Heart left ventricle (tissue), 13 donors: Measurements from ENCODE around the gene TNS3.

Experiments used
- POLR2A ChIP-seq, 2 donors: fragments of 450-650 bp; IDR thresholded peaks; one replicate each; pipeline ENCODE4 v1.6.1; 2017; ENCODE audit warnings: antibody characterized with exemption in 2 of 2, mild to moderate bottlenecking in 2 of 2, moderate library complexity in 2 of 2
- TF ChIP-seq, protein P1 (sequence below), 12 donors: fragments of 200-600 bp; sonication (generic) in 4 of 12; IDR thresholded peaks; one replicate each; pipeline versions ENCODE4 v1.5.0 to v1.8.0; 2018 to 2022; ENCODE audit warnings: antibody characterized with exemption in 12 of 12, mild to moderate bottlenecking in 5 of 12
- donor health status: ischemic (EF 13 %, LVEDD 7.1; RV severe dilation, severe dysfunction).
- donor health status: DM: no; HTN: yes; CAD: no.
- donor health status: DM: no; HTN: no; CAD: no.
- donor health status: ischemic (EF 25% LVEDD 6.9; RV normal size, moderate dysfunction).
- donor health status: ischemic (EF 25% LVEDD 5.7; RV mildly dilated, moderate dysfunction).
- donor health status: ischemic (EF 35%, LVEDD 5.7; RV mildly dilated, moderate dysfunction).
- donor health status: nonischemic (EF 11% LVEDD 7.7; RV severe dilation, severe dysfunction).
- donor health status: DM: yes; HTN: yes; CAD: no.
- donor health status: PGD.
- donor health status: ischemic (EF 29% LVEDD 5.4; RV normal size, mild dysfunction).
- donor health status: nonischemic (EF 23%, LVEDD 6.1; RV moderate dilation, normal function).

DNA sequence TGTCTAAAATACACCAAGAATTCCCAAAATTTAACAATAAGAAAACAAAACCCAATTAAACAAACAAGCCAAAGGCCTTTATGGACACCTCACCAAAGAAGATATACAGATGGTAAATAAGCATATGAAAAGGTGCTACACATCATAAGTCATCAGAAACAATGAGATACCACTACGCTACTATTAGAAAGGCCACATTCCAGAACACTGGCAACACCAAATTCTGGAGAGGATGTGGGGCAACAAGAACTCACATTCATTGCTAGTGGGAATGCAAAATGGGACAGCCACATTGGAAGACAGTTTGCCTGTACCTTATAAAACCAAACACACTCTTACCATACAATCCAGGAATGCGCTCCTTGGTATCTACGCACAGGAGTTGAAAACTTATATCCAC is 291.4 kb downstream of the TNS3 start:
- TF ChIP-seq, protein P1, sequence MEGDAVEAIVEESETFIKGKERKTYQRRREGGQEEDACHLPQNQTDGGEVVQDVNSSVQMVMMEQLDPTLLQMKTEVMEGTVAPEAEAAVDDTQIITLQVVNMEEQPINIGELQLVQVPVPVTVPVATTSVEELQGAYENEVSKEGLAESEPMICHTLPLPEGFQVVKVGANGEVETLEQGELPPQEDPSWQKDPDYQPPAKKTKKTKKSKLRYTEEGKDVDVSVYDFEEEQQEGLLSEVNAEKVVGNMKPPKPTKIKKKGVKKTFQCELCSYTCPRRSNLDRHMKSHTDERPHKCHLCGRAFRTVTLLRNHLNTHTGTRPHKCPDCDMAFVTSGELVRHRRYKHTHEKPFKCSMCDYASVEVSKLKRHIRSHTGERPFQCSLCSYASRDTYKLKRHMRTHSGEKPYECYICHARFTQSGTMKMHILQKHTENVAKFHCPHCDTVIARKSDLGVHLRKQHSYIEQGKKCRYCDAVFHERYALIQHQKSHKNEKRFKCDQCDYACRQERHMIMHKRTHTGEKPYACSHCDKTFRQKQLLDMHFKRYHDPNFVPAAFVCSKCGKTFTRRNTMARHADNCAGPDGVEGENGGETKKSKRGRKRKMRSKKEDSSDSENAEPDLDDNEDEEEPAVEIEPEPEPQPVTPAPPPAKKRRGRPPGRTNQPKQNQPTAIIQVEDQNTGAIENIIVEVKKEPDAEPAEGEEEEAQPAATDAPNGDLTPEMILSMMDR (IDR thresholded peaks at IDR 0.05), result no peak
- no peak for TF ChIP-seq POLR2A (IDR thresholded peaks at IDR 0.05)
